HG03442 (cell line): ENCODE results near the gene ZRANB1.
"Not testable (repeated sequence)": the region's sequence is repeated elsewhere in the genome, so short reads cannot be mapped to it uniquely, and the experiment has no call there.

Experiments used
- ATAC-seq: cut with Tn5 transposase; IDR thresholded peaks from one replicate; pipeline ENCODE4 v1.9.1; 2021; ENCODE audit warnings: mild to moderate bottlenecking, moderate library complexity; ENCODE audit not compliant: unreplicated experiment

The ZRANB1 gene

GRCh38 chr10:124962421-124962820 lies 20.5 kb downstream of the ZRANB1 start:
- no peak for ATAC-seq

GRCh38 chr10:124963866-124964720 lies 22.2 kb downstream of the ZRANB1 start:
- ATAC-seq, result no peak

GRCh38 chr10:124966008-124966407 lies 24.1 kb downstream of the ZRANB1 start:
- no peak for ATAC-seq

DNA sequence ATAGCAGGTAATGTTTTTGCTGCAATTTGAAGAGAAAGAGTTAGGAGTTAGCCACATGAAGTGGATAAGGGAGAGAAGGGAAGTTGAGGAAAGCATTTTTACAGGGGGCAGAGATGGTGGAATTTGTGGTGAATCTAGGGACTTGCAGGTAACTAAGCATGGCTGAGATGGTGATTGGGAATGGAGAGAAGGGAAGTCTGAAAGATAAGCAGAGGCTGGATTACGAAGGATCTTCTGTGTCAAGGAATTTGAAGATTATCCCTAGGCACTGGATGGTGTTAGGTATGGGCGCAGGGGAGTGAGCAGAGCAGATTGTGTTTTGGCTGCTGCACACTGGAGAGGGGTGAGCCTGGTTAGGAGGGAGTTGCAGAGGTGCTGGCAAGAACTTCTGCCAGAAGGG lies 25.3 kb downstream of the ZRANB1 start:
- ATAC-seq, result no peak

DNA sequence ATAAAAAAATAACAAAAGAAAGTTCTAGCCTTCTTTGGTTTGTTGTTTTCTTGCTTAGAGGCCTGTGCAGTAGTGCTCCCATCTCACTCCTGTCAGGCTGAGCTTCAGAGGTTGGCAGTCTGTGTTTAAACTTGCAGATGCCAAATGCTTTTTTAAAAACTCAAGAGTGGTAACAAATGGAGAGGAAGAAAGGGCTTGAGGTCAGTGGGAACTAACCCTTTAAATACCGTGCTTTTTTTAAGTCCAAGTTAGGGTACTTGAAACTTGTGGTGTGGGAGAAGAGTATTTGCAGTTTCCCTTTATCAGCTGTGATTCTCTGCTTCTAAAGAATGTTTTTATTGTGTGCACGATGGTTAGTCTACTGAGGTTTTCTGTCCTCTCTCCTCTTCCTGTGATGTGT lies 29.4 kb downstream of the ZRANB1 start:
- peak; percentile 50 for ATAC-seq

- no peak for ATAC-seq
Measured at GRCh38 chr10:124972637-124973036, 30.7 kb downstream of the ZRANB1 start.

DNA sequence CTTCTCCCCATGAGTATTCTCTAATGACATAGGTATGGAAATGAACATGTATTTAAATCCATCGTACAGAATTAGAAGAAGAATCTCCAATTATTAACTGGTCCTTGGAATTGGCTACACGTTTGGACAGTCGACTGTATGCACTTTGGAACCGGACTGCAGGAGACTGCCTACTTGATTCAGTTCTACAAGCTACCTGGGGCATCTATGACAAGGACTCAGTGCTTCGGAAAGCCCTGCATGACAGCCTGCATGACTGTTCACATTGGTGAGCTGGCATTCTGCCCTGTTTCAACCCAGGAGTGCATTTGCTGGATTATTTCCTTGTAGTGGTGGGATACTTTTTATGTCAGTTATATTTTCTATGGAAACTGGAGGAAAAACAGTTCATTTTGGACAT lies 32.2 kb downstream of the ZRANB1 start:
- ATAC-seq, result no peak

DNA sequence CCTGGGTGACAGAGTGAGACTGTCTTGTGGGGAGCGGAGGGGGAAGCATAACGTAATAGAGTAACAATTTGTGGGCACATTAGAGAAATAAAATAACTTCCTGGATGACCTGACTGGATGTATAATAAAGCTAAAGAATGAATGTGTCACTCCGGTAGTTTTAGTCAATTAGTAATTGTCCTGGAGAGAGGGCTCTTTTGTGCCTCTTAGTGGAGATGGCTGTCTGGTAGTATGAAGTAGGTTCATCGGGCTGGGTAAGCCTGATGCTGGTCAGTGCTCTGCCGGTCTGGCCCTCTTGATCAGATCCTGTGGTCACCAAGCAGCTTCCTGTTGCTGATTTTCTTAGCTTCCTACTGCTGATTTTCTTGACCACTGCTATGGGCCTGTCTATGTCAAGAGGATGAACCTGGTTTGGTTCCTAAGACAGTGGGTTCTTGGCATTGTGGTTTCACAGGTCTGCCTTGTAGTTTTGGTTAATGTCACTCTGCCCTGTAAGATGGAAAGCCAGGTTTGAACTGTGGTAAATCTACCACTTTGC lies 34.1 kb downstream of the ZRANB1 start:
- peak; percentile 71 for ATAC-seq

GRCh38 chr10:124977161-124977560 lies 35.2 kb downstream of the ZRANB1 start:
- no peak for ATAC-seq

DNA sequence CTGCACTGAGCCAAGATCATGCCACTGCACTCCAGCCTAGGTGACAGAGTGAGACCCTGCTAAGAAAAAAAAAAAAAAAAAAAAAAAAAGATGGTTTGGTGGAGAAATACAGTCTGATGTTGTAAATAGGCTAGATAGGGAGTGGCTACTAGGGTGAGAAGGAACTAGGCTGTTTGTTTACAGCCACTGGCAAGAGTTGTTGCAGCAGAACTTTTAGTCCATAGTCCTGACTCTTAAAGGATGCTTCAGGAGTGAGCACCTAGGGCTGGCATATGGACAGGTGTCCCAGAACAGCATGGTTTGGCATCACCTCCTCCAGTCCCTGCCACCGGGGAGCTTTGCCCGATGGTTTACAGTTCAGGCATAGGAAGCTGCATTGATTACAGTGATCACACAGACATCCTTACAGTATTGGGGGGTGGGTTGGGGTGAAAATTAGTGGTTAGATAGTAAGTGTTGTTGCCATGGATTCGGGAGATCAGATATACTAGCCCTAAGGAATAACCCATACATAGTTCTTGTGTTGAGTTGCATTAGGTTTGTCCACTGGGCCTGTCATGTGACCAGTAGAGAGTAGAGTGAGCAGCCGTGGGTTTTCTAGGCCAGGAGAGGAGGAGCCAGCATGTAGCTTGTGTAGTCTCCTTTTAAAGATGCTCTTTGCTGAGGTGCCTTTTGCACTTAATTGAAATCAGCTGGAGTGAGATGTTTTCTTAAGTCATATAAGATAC lies 35.9 kb downstream of the ZRANB1 start:
- no peak for ATAC-seq

GRCh38 chr10:124978376-124978725 lies 36.4 kb downstream of the ZRANB1 start:
- ATAC-seq, result no peak

GRCh38 chr10:124983321-124983720 lies 41.4 kb downstream of the ZRANB1 start:
- ATAC-seq, result no peak

DNA sequence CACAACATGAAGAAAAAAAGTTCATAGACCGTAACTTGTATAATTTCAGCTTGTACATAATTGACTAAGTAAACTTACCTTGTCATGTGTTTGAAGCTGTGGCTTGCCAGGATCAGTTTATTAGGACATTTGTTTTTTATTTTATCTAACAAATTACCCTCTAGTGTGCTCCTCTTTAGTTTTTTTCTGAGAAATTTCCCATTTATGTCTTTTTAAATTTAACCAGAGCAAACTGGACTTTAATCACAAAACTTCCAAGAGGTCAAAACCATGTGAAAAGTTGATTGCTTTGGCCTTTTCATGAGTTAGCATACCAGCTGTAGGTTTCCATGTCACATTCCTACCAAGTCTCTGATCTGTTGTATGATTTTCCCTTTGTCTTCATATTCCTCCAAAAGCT lies 42.5 kb downstream of the ZRANB1 start:
- no peak for ATAC-seq

DNA sequence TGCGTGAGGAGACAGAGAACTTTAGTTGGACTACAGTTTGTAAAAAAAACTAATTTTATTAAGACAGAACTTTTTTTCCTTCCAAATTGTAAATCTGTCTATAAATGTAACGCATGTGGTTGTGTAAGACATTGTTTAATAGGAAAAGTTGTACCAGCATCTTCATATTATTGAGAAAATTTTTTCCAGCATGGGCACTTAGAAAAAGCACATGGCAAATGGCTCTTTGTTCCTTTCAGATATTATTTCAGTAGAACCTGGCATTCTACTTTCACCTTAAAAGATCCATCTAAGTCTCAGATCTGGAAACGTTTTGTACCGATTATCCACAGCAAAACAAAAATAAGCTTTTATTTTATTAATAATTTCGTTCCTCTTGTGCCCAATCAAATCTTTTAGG lies 43.2 kb downstream of the ZRANB1 start:
- ATAC-seq, result no peak

GRCh38 chr10:124987788-124988187 lies 45.9 kb downstream of the ZRANB1 start:
- no peak for ATAC-seq

DNA sequence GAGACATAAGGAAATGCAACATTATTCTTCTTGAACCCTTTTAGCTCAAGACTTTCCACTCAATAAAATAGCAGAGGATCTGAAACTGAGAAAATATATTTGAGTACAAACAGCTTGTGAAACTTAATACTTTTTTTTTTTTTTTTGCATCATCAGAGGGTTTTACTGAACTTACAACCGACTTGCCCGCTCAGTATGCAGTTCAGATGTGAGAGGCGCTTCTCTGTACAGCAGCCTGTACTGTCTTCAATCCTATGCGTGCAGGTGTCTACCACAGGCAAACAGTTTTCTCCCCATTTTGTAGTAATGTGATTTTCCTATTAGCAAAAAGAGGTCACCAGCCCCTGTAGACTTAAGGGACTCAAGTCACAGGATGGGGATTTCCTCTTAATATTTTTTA lies 46.8 kb downstream of the ZRANB1 start:
- ATAC-seq, result not testable (repeated sequence)

- ATAC-seq, result no peak
Measured at GRCh38 chr10:124989526-124989925, 47.6 kb downstream of the ZRANB1 start.

DNA sequence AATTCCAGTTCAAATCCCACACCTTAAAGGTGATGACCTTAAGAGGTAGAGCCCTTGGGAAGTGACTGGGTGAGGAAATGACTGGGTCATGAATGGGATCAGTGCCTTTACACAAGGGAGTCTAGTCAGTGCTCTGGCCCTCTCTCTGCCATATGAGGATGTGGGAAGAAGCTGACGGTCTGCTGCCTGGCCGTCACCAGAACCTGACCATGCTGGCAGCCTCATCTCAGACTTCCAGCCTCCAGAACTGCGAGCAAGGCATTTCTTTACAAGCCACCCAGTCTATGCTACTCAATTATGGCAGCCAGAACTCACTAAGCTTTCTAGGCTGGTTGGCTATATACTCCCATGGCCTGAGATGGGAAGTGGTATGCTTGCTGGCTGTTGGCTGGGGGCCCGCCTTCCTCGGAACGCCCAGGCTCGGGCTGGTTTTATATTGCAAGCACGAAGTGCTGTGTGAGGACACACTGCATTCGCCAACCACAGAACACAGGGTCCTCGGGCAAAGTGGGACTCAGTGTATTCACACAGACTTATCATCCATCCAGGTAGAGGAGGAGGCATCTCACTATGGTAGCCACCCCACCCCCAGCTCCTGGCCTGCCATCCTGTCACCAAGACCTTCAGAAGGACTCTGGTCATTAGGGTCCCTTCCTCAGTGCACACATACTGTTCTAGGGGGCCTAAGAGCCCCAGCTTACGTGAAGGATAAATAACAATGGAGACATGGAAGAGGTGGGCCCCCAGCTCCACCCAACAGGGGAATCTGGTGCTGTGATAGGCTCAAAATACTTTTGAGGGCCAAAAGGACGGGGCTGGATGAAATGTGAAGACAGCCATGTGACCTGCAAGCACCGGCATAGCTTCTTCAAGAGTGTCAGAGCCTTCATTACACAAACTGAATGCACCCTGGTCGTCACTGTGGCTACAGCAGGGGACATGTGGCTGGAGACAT lies 49.0 kb downstream of the ZRANB1 start:
- no peak for ATAC-seq

DNA sequence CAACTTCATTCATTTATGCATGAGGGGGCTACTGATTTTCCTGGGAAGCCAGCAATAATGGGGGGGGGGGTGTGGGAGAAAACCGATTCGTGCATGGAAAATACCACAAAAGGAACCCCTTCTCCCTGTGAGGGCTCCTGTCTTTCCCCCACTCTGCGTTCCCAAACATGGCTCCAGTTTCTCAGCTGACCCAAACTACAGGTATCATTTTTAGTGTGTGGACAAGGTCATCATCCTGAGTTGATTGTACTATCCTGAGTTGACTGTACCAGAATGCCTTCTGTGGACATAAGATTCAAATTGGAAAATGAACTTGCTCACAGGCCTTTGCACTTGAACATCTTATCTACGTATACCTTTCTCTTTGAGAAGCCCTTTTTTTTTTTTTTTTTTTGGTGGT lies 49.9 kb downstream of the ZRANB1 start:
- ATAC-seq, result no peak

- peak; percentile 43 for ATAC-seq
Measured at GRCh38 chr10:124992462-124993344, 50.8 kb downstream of the ZRANB1 start.
